Amygdala (tissue), 56 donors: ENCODE measurements around the gene ZER1.
"Not testable (repeated sequence)": the region's sequence is repeated elsewhere in the genome, so short reads cannot be mapped to it uniquely, and the experiment has no call there.

Experiments used
- DNase-seq, 56 donors: peaks; one replicate each; lab custom pipeline; 2025; lab: John Stamatoyannopoulos, UW

ZER1 gene

GRCh38 chr9:128790536-128790935 is 18.8 kb upstream of the ZER1 start:
- no peak for DNase-seq

DNA sequence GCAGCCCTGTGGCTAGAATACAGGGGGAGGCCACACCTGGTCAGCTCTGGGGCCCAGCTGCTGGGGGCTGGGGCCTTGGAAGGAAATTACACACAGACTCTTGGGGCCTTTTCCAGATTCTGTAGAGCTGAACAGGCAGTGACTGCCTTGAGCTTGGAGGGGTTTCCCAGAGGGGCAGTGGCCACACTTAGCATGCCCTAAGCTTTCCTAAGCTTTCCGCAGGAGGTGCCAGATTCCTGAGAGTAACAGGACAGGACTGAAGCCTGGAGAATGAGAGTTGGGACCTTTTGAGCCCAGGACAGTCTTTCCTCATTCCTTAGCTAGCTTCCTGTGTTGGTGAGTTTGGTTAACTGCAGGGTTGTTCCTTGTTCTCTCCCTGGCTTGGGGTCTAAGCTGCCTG is 16.7 kb upstream of the ZER1 start:
- DNase-seq: no peak

DNA sequence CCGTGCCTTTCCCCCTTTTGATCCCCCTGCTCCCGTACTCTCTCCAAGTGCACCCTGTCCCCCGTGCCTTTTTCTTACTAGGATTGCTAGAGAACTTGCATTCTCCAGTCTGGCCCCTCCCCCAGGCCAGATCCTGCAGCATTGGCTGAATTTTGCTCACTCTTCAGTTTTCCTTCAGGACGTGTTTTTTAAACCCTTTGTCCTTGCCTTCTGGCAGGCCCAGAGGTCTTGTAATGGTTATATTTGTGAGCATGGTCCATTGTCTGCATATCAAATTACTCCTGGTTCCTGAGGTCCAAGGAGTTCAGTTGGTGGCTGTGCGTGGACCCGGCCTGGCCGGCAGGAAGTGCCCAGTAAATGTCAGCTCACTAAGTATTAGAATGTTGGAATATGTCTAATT is 15.9 kb upstream of the ZER1 start:
- DNase-seq: peak in 2 of 56 donors; percentile 9 to 27

DNA sequence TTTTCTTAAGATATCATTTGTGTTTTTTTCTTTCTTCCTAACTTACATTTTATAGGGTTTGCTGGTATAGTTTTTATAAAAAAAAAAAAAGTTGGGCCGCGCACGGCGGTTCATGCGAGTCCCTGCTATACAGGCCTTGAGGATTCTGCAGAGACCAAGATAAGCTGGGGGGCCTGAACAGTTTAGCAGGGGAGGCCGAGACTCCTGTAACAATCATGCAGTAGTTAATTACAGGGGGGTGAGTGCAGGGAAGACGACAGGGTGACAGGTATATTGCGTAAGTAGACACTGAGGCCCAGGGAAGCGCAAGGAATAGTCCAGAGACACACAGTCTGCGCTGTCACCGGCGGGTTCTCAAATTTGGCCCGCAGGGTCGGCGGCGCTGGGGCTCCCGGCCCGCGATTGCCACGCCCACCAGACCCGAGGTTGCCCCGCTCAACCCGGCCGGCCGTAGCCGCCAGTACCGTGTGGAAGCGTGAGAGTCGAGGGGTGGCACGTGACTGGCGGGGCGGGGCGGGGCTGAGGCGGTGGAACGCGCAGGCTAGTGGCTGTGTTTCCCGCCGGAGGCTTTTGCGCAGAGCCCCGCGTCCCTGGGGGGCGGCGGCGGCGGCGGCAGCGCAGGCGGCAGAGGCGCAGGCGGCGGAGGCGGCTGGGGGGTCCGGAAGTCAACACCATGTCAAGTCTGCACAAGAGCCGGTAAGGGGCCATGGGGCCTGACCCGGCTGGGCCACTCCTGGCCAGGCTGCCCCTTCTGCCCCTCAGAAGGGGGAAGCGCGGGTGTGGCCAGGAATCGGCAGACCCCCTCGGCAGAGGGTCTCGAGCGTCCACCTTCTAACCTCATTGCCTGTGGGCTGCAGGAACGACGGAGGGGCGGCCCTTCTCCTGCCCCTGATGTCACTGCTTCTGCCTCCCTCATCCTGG is 15.2 kb upstream of the ZER1 start, which contains the start of gene TBC1D13:
Gene TBC1D13 (plus strand): TSS at position 573 of the 921 bp plus-strand sequence. CDS start 101 bp downstream, at position 674.
- peak; percentile 28 to 92 (median 82) for DNase-seq

DNA sequence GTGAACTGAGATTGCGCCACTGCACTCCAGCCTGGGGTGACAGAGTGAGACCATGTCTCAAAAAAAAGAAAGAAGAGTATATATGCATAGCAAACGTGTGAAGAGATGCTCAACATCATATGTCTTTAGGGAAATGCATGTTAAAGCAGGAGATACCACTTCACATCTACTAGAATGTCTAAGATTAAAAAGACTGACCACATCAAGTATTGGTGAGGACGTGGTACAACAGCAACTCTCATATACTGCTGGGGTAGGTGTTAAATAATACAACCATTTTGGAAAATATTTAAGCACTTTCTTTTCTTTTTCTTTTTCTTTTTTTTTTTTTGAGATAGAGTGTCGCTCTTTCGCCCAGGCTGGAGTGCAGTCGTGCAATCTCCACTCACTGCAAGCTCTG is 13.7 kb upstream of the ZER1 start:
- no peak for DNase-seq

DNA sequence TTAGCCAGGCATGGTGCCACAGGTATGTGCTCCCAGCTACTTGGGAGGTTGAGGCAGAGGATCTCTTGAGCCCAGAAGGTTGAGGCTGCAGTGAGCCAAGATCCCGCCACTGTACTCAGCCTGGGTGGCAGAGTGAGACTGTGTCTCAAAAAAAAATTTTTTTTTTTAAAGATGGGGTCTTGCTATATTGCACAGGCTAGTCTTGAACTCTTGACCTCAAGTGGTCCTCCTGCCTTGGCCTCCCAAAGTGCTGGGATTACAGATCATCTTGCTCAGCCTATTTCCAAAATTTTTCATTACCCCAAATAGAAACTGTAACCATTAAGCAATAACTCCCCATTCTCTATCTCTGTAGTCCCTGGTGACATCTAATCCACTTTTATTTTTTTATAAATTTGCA is 10.9 kb upstream of the ZER1 start:
- DNase-seq: no peak

- no peak for DNase-seq
These were observed 9.7 kb upstream of the ZER1 start for GRCh38 chr9:128781187-128782070.

GRCh38 chr9:128780093-128780492 is 8.4 kb upstream of the ZER1 start:
- not testable (repeated sequence) for DNase-seq

- no peak for DNase-seq
These were observed 3.1 kb upstream of the ZER1 start for GRCh38 chr9:128774804-128775203.

- no peak for DNase-seq
These were observed 1.3 kb upstream of the ZER1 start for GRCh38 chr9:128773049-128773448.

GRCh38 chr9:128771094-128771721 is 519 bp downstream of the ZER1 start:
- peak in 4 of 56 donors; percentile 34 to 63 (median 52) for DNase-seq

DNA sequence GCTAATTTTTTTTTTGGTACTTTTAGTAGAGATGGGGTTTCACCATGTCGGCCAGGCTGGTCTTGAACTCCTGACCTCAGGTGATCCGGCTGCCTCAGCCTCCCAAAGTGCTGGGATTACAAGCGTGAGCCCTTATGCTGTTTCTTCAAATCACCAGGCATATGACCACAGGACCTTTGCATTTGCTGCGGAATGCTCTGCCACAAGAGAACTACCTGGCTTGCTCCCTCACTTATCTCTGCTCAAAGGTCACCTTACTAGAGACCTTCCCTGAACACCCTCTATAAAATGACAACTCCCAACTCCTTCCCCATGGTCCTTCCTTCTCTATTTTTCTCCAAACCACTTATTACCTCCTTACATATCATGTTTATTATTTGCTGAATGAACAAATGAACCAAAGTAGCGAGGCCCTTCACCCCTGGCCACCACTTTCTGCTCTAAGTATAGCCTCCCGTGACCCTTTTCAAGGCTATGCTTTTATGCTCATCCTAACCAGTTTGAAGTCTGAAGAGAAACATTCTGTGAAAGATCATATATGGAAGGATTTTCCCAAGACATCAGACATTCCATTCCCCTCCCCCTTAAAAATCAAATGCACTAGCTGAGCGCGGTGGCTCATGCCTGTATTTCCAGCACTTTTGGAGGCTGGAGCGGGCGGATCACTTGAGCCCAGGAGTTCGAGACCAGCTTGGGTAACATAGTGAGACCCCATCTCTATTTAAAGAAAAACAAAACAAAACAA is 1.3 kb downstream of the ZER1 start:
- DNase-seq: no peak

- no peak for DNase-seq
These were observed 3.1 kb downstream of the ZER1 start for GRCh38 chr9:128768606-128769005.

DNA sequence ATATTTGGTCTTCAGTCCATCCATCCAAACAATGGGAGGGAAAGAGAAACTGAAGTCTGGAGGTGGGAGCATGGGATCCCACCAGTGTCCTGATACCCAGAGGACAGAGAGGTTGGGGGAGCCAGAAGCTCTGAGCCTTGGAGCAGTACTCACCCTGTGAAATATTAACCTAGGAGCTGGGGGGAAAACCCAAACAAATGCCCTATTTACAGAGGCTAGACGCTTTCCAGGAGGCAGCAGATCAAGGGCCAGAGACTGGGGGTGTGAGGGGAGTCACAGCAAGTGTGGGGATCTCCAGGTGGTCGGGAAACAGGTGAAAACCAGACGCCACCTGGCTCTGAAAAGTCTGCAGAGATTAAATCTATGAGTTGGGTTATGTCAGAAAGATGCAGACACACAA is 6.2 kb downstream of the ZER1 start:
- DNase-seq: no peak

DNA sequence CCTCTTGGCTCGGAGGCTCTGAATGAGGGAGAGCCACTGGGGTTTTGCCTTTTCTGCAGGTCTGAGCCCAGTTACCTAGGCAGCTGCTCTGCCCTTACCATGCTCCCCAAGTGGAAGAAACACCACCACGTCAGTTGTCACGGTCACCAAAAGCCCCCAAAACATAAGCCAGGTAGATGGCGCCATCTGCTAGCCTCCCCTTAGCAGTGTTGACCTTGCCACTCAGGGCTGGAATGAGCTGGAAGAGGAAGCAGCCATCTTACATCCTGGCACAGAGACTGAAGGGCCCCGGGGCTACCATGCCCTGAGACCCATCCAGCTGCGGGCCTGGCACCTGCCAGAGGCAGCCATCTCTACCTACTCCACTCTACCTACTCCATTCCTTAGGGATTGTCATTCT is 7.4 kb downstream of the ZER1 start:
- DNase-seq: no peak

- peak in 4 of 56 donors; percentile 28 to 40 (median 34) for DNase-seq
These were observed 8.9 kb downstream of the ZER1 start for GRCh38 chr9:128762671-128763449.

DNA sequence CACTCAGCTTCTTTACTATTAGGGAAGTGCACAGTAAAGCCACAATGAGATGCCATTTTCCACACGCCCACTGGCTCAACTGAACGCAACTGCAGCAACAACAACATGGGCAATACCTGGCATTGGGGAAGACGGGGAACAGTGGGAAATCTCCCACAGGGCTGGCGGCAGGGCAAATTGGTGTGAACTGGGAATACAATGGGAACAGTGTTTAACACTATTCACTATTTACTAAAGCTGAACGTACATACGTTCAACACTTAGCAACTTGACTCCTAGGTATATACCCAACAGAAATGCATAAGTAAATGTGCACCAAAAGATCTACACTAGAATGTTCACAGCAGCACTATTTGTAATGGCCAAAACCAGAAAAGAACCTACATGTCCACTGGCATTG is 14.1 kb downstream of the ZER1 start:
- no peak for DNase-seq

GRCh38 chr9:128753627-128754026 is 18.1 kb downstream of the ZER1 start:
- no peak for DNase-seq

DNA sequence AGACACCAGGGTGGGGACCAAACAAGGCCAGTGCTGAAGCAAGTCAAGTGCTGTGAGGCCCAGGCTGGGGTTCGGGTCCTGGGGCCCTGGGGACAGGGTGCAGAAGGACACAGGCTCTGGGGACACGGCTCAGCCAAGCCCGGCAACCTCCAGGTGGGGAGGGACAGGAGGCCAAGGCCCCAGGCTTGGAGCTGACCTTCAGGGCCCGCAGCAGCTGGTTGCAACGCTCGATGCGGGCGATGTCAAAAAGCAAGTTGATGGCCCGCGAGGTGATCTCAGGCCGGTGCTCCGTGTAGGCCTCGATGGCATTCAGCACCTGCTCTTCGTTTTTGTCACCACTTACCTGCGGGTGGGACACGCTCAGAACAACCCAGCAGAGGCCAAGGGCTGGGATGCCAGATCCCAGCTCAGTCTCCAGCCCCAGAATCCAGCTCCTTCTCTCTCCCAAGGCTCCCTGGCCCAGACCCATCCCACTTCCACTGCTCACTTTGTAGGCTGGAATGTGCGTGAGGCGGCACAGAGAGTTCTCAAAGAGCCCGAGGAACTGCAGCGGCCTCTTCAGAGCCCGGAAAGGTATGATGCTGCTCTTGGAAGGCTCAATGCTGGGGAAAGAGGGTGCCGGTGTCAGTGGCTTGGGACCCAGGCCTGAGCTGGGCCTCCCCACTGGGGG is 20.7 kb downstream of the ZER1 start:
- no peak for DNase-seq
